ENCODE results near the gene TRAPPC2L.

The TRAPPC2L gene

DNA sequence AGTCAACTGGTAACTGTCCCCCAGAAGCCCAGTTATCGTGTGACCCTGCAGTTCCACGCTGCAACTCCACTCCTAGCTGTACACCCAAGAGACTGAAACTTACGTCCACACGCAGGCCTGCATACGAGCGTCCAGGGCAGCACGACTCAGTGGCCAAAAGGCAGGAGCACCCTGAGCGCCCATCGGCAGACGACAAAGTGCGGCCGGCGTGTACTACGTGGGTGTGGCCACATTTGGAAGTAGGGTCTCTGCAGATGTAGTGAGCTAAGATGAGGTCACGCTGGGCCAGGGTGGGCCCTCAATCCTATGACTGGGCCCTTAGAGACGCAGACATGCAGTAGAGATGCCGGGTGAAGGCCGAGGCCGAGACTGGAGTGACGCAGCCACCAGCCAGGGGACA lies 13.7 kb upstream of the TRAPPC2L start:
- TF ChIP-seq, protein P1, sequence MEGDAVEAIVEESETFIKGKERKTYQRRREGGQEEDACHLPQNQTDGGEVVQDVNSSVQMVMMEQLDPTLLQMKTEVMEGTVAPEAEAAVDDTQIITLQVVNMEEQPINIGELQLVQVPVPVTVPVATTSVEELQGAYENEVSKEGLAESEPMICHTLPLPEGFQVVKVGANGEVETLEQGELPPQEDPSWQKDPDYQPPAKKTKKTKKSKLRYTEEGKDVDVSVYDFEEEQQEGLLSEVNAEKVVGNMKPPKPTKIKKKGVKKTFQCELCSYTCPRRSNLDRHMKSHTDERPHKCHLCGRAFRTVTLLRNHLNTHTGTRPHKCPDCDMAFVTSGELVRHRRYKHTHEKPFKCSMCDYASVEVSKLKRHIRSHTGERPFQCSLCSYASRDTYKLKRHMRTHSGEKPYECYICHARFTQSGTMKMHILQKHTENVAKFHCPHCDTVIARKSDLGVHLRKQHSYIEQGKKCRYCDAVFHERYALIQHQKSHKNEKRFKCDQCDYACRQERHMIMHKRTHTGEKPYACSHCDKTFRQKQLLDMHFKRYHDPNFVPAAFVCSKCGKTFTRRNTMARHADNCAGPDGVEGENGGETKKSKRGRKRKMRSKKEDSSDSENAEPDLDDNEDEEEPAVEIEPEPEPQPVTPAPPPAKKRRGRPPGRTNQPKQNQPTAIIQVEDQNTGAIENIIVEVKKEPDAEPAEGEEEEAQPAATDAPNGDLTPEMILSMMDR (IDR thresholded peaks at IDR 0.05; ENCODE audit: insufficient read depth, low read length, poor library complexity, severe bottlenecking): no peak

GRCh38 chr16:88844419-88845036 lies 12.4 kb upstream of the TRAPPC2L start:
- no peaks in the 10 kb centered on the region for H3K27me3 ChIP-seq (replicated peaks; ENCODE audit: control insufficient read depth, insufficient read depth, low read length)
- TF ChIP-seq, protein P1 (IDR thresholded peaks at IDR 0.05; ENCODE audit: insufficient read depth, low read length, poor library complexity, severe bottlenecking): peak; percentile 25
- no peak for DNase-seq (ENCODE audit: extremely low read depth, insufficient read length)
- H3K4me3 ChIP-seq (replicated peaks; ENCODE audit: low read depth, low read length): no peak overlapping the region
- peaks cover 8% of the 10 kb centered on the region for H3K36me3 ChIP-seq (ENCODE audit: control insufficient read depth, insufficient read depth, low read length)

More for the DNA sequence above, 13.7 kb upstream of the TRAPPC2L start:
- Histone ChIP-seq H3K36me3 (ENCODE audit: control insufficient read depth, insufficient read depth, low read length) (peaks cover 8% of the 10 kb centered on the region), H3K27me3 (replicated peaks; ENCODE audit: control insufficient read depth, insufficient read depth, low read length) (no peaks in the 10 kb centered on the region), H3K4me3 (replicated peaks; ENCODE audit: low read depth, low read length) (no peak overlapping the region)
- DNase-seq (ENCODE audit: extremely low read depth, insufficient read length): no peak

GRCh38 chr16:88846088-88846487 lies 10.8 kb upstream of the TRAPPC2L start:
- TF ChIP-seq, protein P1 (IDR thresholded peaks at IDR 0.05; ENCODE audit: insufficient read depth, low read length, poor library complexity, severe bottlenecking): no peak
- no peak overlapping the region for H3K4me3 ChIP-seq (replicated peaks; ENCODE audit: low read depth, low read length)
- H3K27me3 ChIP-seq (replicated peaks; ENCODE audit: control insufficient read depth, insufficient read depth, low read length): no peaks in the 10 kb centered on the region
- DNase-seq (ENCODE audit: extremely low read depth, insufficient read length): no peak
- H3K36me3 ChIP-seq (ENCODE audit: control insufficient read depth, insufficient read depth, low read length): peaks cover 3% of the 10 kb centered on the region

- DNase-seq (ENCODE audit: extremely low read depth, insufficient read length): no peak
- H3K4me3 ChIP-seq (replicated peaks; ENCODE audit: low read depth, low read length): no peak overlapping the region
- H3K27me3 ChIP-seq (replicated peaks; ENCODE audit: control insufficient read depth, insufficient read depth, low read length): no peaks in the 10 kb centered on the region
- H3K36me3 ChIP-seq (ENCODE audit: control insufficient read depth, insufficient read depth, low read length): peaks cover 3% of the 10 kb centered on the region
- TF ChIP-seq, protein P1 (IDR thresholded peaks at IDR 0.05; ENCODE audit: insufficient read depth, low read length, poor library complexity, severe bottlenecking): no peak
Measured at GRCh38 chr16:88847654-88848053, 9.3 kb upstream of the TRAPPC2L start.

GRCh38 chr16:88848557-88848956 lies 8.4 kb upstream of the TRAPPC2L start:
- peaks cover 3% of the 10 kb centered on the region for H3K36me3 ChIP-seq (ENCODE audit: control insufficient read depth, insufficient read depth, low read length)
- no peak for DNase-seq (ENCODE audit: extremely low read depth, insufficient read length)
- TF ChIP-seq, protein P1 (IDR thresholded peaks at IDR 0.05; ENCODE audit: insufficient read depth, low read length, poor library complexity, severe bottlenecking): no peak
- H3K4me3 ChIP-seq (replicated peaks; ENCODE audit: low read depth, low read length): no peak overlapping the region
- no peaks in the 10 kb centered on the region for H3K27me3 ChIP-seq (replicated peaks; ENCODE audit: control insufficient read depth, insufficient read depth, low read length)
